ENCODE results near the gene ATF7IP2. TPM values are rescaled to one million over a fixed set of nuclear protein-coding genes. Genes with fewer than 3 reads are reported as not detected.

ATF7IP2 gene
- total and polyA plus RNA-seq, 2 donors (not counting 3 experiments of a cell fraction or from before 2014, with no cell fraction given) = 9.7 to 14.6 TPM

DNA sequence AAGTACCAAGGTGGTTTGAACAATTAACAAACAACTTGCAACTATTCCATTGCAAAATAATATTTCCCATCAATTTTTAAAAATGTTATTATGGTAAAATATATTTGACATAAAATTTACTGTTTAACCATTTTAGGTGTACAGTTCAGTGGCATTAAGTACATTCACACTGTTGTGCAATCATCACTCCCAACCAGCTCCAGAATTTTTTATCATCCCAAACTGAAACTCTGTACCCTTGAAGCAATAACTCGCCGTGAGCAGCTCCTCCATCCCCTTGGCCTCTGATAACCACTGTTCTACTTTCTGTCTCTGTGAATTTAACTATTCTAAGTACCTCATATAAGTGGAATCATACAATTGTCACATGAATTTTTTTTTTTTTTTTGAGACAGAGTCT is 33.6 kb upstream of the ATF7IP2 start:
- H3K79me2 ChIP-seq (ENCODE audit: control insufficient read depth, insufficient read depth, low read length) = no peaks in the 10 kb centered on the region
- H3K9ac ChIP-seq (replicated peaks; ENCODE audit: extremely low read depth, insufficient read depth, low read length) = no peak overlapping the region
- H3K36me3 ChIP-seq (ENCODE audit: control insufficient read depth in 2 of 2, extremely low read depth in 1 of 2, insufficient read depth in 2 of 2, low read length in 2 of 2) = no peaks in the 10 kb centered on the region
- no TSS peak for BruUV-seq (replicated peaks)
- H3K27ac ChIP-seq (ENCODE audit: insufficient read depth, low read depth, low read length) = no peak overlapping the region
- FAIRE-seq (no peak), DNase-seq (ENCODE audit: low read depth, low spot score) (no peak)
- no peaks in the 10 kb centered on the region for H3K9me1 ChIP-seq (replicated peaks; ENCODE audit: control insufficient read depth, extremely low read depth, insufficient read depth, low read length)
- H3K9me3 ChIP-seq (replicated peaks; ENCODE audit: control insufficient read depth, insufficient read depth, low read length) = no peaks in the 10 kb centered on the region
- H3K4me3 ChIP-seq (replicated peaks in 1 of 3; ENCODE audit: insufficient read depth in 1 of 3, low read depth in 1 of 3, low read length in 3 of 3) = no peak overlapping the region
- ChIA-PET CTCF (no interaction called here), POLR2A (no interaction called here)
- H3K27me3 ChIP-seq (ENCODE audit: control insufficient read depth in 2 of 2, insufficient read depth in 2 of 2, low read length in 2 of 2) = no peaks in the 10 kb centered on the region
- H3K4me2 ChIP-seq (ENCODE audit: insufficient read depth, low read length) = no peak overlapping the region
- dilution Hi-C loops (cut with MboI; ENCODE audit: extremely low pct_ligation_motif_present, low sequenced_read_pairs) = no loop called here
- H4K20me1 ChIP-seq (replicated peaks; ENCODE audit: control insufficient read depth, extremely low read depth, insufficient read depth, low read length) = no peaks in the 10 kb centered on the region
- intact Hi-C loops (cut with micrococcal nuclease) = no loop called here
- no peaks in the 10 kb centered on the region for H3K4me1 ChIP-seq (ENCODE audit: control insufficient read depth, extremely low read depth, insufficient read depth, low read length)
- TF ChIP-seq GATA2 (IDR thresholded peaks at IDR 0.05; ENCODE audit: insufficient read depth, insufficient read length, low read depth, low read length) = no peak
- no peak for TF ChIP-seq EZH2 (IDR thresholded peaks at IDR 0.05; ENCODE audit: borderline replicate concordance, low read depth, low read length, severe bottlenecking)
- no peak overlapping the region for H2AFZ ChIP-seq (ENCODE audit: low read depth, low read length)

DNA sequence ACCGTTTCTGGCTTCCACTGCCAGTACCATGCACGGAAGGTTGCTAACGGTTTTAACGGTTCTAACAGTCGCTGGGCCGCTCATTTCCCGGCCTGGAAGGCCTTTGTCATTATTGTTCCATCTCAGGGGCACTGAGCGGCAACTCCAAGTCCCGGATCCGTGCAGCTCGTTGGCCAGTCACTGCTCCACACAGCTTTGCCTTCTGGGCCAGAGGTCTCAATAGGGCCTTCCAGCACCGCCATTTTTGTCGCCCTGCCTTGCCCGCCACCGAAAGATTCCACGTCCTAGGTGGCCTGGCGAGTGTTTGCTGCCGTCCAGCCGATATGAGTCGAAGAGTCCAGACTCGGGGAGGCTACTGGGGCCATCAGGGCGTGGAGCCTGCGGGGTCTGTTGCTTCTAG is 30.3 kb upstream of the ATF7IP2 start:
- Histone ChIP-seq H3K36me3 (ENCODE audit: control insufficient read depth in 2 of 2, extremely low read depth in 1 of 2, insufficient read depth in 2 of 2, low read length in 2 of 2) (no peaks in the 10 kb centered on the region), H3K27ac (ENCODE audit: insufficient read depth, low read depth, low read length) (no peak overlapping the region), H3K9ac (replicated peaks; ENCODE audit: extremely low read depth, insufficient read depth, low read length) (no peak overlapping the region), H2AFZ (ENCODE audit: low read depth, low read length) (no peak overlapping the region), H3K27me3 (ENCODE audit: control insufficient read depth in 2 of 2, insufficient read depth in 2 of 2, low read length in 2 of 2) (no peaks in the 10 kb centered on the region), H3K4me1 (ENCODE audit: control insufficient read depth, extremely low read depth, insufficient read depth, low read length) (no peaks in the 10 kb centered on the region), H3K4me2 (ENCODE audit: insufficient read depth, low read length) (no peak overlapping the region), H3K9me1 (replicated peaks; ENCODE audit: control insufficient read depth, extremely low read depth, insufficient read depth, low read length) (no peaks in the 10 kb centered on the region), H3K4me3 (replicated peaks in 1 of 3; ENCODE audit: insufficient read depth in 1 of 3, low read depth in 1 of 3, low read length in 3 of 3) (no peak overlapping the region), H3K79me2 (ENCODE audit: control insufficient read depth, insufficient read depth, low read length) (no peaks in the 10 kb centered on the region), H3K9me3 (replicated peaks; ENCODE audit: control insufficient read depth, insufficient read depth, low read length) (no peaks in the 10 kb centered on the region), H4K20me1 (replicated peaks; ENCODE audit: control insufficient read depth, extremely low read depth, insufficient read depth, low read length) (no peaks in the 10 kb centered on the region)
- intact Hi-C loops (cut with micrococcal nuclease) = no loop called here
- no TSS peak for BruUV-seq (replicated peaks)
- FAIRE-seq (no peak), DNase-seq (ENCODE audit: low read depth, low spot score) (no peak)
- ChIA-PET POLR2A (no interaction called here), CTCF (no interaction called here)
- TF ChIP-seq POLR2A (IDR thresholded peaks at IDR 0.05; ENCODE audit: low read depth, low read length) = no peak
- TF ChIP-seq MAX (IDR thresholded peaks at IDR 0.05; ENCODE audit: insufficient read depth, insufficient read length) = no peak
- no peak for TF ChIP-seq JUN (IDR thresholded peaks at IDR 0.05; ENCODE audit: borderline replicate concordance, insufficient read depth, insufficient read length, low read depth)
- TF ChIP-seq EZH2 (IDR thresholded peaks at IDR 0.05; ENCODE audit: borderline replicate concordance, low read depth, low read length, severe bottlenecking) = no peak
- TF ChIP-seq POLR2AphosphoS5 (IDR thresholded peaks at IDR 0.05; ENCODE audit: insufficient read depth, low read depth, low read length) = no peak
- no peak for TF ChIP-seq MYC (IDR thresholded peaks at IDR 0.05; ENCODE audit: low read depth, low read length)
- no peak for TF ChIP-seq FOS (IDR thresholded peaks at IDR 0.05; ENCODE audit: borderline replicate concordance, insufficient read depth, low read length)
- TF ChIP-seq GATA2 (IDR thresholded peaks at IDR 0.05; ENCODE audit: insufficient read depth, insufficient read length, low read depth, low read length) = no peak
- TF ChIP-seq, protein P1, sequence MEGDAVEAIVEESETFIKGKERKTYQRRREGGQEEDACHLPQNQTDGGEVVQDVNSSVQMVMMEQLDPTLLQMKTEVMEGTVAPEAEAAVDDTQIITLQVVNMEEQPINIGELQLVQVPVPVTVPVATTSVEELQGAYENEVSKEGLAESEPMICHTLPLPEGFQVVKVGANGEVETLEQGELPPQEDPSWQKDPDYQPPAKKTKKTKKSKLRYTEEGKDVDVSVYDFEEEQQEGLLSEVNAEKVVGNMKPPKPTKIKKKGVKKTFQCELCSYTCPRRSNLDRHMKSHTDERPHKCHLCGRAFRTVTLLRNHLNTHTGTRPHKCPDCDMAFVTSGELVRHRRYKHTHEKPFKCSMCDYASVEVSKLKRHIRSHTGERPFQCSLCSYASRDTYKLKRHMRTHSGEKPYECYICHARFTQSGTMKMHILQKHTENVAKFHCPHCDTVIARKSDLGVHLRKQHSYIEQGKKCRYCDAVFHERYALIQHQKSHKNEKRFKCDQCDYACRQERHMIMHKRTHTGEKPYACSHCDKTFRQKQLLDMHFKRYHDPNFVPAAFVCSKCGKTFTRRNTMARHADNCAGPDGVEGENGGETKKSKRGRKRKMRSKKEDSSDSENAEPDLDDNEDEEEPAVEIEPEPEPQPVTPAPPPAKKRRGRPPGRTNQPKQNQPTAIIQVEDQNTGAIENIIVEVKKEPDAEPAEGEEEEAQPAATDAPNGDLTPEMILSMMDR (IDR thresholded peaks at IDR 0.05; ENCODE audit: extremely low read depth in 1 of 2, insufficient read depth in 1 of 2, low read depth in 1 of 2, low read length in 2 of 2) = no peak
- dilution Hi-C loops (cut with MboI; ENCODE audit: extremely low pct_ligation_motif_present, low sequenced_read_pairs) = no loop called here
